Activated T-helper 17 cell treated with anti-CD3 and anti-CD28 coated beads, Interleukin-2, amount 50 U/mL, for 72 hours (primary cell): ENCODE measurements around the gene SMIM8. TPM values are rescaled to one million over a fixed set of nuclear protein-coding genes. Genes with fewer than 3 reads are reported as not detected.

Experiments
- ATAC-seq: fragments of 150-1000 bp; cut with Tn5 transposase; replicated peaks from 2 replicates; pipeline ENCODE4 v1.10.0; 2021; ENCODE audit warnings: mild to moderate bottlenecking, moderate library complexity
- H3K27ac Mint-ChIP-seq: one replicate; pipeline ENCODE4 v1.8.0; 2022; ENCODE audit warnings: mixed read lengths
- H3K27me3 Mint-ChIP-seq: one replicate; pipeline ENCODE4 v1.8.0; 2022; ENCODE audit warnings: mixed read lengths
- H3K36me3 Mint-ChIP-seq: one replicate; pipeline ENCODE4 v1.8.0; 2022; ENCODE audit warnings: low read depth, mild to moderate bottlenecking, mixed read lengths
- H3K4me1 Mint-ChIP-seq: one replicate; pipeline ENCODE4 v1.8.0; 2022; ENCODE audit warnings: mixed read lengths
- H3K4me3 Mint-ChIP-seq: one replicate; pipeline ENCODE4 v1.8.0; 2022; ENCODE audit warnings: mild to moderate bottlenecking, mixed read lengths
- H3K9me3 Mint-ChIP-seq: one replicate; pipeline ENCODE4 v1.8.0; 2022; ENCODE audit warnings: mixed read lengths
- total RNA-seq, 2 donors: library from RNA; stranded (reverse); gene quantifications; one replicate each; pipeline ENCODE4 v1.2.3, GENCODE V29; 2022

Gene SMIM8
- total RNA-seq, 2 donors from 2014 or later = 5.0 to 6.2 TPM

DNA sequence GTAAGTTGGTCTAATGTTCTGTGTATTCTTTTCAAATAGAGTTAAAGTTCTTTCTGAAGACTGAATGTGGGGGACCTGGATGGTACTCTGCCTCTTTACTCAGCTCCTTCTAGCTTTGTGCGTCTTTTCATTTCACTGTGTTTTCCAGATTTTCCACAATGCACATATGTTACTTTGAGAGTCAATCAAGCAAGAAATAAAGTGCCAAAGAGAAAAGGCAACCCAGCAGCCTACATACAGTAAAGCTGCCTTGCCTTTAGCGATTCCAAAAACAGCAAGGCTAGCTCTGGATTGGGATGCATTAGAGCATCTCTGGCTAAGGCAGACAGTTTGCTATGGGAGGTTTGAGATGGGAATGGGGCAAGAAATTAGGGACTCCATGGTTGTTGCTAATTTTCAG, 27.5 kb downstream of the SMIM8 start:
- Mint-ChIP-seq H3K27me3 (no peaks in the 10 kb centered on the region), H3K4me1 (no peaks in the 10 kb centered on the region), H3K4me3 (no peak overlapping the region), H3K27ac (no peak overlapping the region), H3K36me3 (no peaks in the 10 kb centered on the region), H3K9me3 (no peaks in the 10 kb centered on the region)
- no peak for ATAC-seq

DNA sequence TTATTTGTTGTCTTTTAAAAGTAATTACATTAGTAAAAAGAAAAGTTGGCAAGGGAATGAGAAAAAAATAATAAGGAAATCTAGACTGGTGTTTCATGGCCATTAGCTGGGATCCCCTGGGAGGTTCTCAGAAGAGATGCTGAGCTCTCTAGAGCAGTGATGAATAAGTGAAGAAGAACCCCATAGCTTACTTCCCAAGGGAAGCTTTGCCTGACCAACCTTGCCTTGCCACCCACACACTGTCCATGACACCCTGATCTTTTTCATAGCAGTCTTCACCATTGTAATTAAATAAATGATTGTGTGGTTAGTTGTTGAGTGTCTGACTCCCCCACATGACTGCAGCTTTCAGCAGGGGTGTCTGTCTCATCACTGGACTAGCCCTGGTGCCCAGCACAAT, 28.1 kb downstream of the SMIM8 start:
- no peaks in the 10 kb centered on the region for H3K4me1 Mint-ChIP-seq
- H3K9me3 Mint-ChIP-seq = no peaks in the 10 kb centered on the region
- no peaks in the 10 kb centered on the region for H3K27me3 Mint-ChIP-seq
- no peak overlapping the region for H3K27ac Mint-ChIP-seq
- H3K4me3 Mint-ChIP-seq = no peak overlapping the region
- H3K36me3 Mint-ChIP-seq = no peaks in the 10 kb centered on the region
- ATAC-seq = no peak

- H3K27me3 Mint-ChIP-seq = no peaks in the 10 kb centered on the region
- ATAC-seq = no peak
- no peaks in the 10 kb centered on the region for H3K36me3 Mint-ChIP-seq
- no peak overlapping the region for H3K4me3 Mint-ChIP-seq
- no peaks in the 10 kb centered on the region for H3K9me3 Mint-ChIP-seq
- no peak overlapping the region for H3K27ac Mint-ChIP-seq
- H3K4me1 Mint-ChIP-seq = no peaks in the 10 kb centered on the region
Measured at GRCh38 chr6:87351583-87351982, 29.2 kb downstream of the SMIM8 start.

GRCh38 chr6:87356181-87356580, 33.8 kb downstream of the SMIM8 start:
- Mint-ChIP-seq H3K4me1 (no peaks in the 10 kb centered on the region), H3K4me3 (no peak overlapping the region), H3K27ac (no peak overlapping the region), H3K9me3 (no peaks in the 10 kb centered on the region), H3K36me3 (no peaks in the 10 kb centered on the region), H3K27me3 (no peaks in the 10 kb centered on the region)
- ATAC-seq = no peak

- no peaks in the 10 kb centered on the region for H3K9me3 Mint-ChIP-seq
- H3K36me3 Mint-ChIP-seq = no peaks in the 10 kb centered on the region
- H3K4me1 Mint-ChIP-seq = no peaks in the 10 kb centered on the region
- H3K27ac Mint-ChIP-seq = no peak overlapping the region
- H3K4me3 Mint-ChIP-seq = no peak overlapping the region
- no peaks in the 10 kb centered on the region for H3K27me3 Mint-ChIP-seq
- no peak for ATAC-seq
Measured at GRCh38 chr6:87357479-87358196, 35.2 kb downstream of the SMIM8 start.

DNA sequence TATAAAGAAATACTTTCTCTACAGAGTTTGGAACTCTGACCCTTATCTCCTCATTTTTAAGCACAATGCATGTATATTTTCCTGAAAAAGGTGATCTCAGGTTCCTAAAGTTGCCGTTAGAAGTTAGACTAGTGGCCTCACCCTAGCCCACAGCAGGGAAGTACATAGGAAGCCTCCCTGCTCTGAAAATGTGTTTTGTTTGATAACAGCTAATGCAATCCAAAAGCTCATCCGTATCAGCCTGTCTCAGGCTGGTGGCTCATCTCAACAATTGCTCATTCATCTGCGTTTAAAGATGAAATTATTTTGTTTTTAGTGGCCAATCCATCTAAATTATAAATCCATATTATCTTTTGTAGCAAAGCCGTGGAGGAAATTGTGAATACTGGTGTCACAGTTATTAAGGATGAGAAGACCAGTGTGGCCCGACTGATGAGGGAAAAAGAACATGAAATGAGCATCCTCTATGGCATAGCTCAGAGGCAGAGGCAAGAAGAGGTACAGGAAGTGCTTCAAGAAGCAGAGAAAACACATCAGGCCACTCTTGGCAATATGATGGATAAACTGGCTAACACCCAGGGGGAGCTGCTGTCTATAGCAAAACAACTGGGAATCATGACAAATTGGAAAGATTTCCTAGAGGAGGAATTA, 42.3 kb downstream of the SMIM8 start:
- Mint-ChIP-seq H3K4me1 (no peaks in the 10 kb centered on the region), H3K27ac (no peak overlapping the region), H3K27me3 (no peaks in the 10 kb centered on the region), H3K4me3 (no peak overlapping the region), H3K36me3 (no peaks in the 10 kb centered on the region), H3K9me3 (no peaks in the 10 kb centered on the region)
- no peak for ATAC-seq

DNA sequence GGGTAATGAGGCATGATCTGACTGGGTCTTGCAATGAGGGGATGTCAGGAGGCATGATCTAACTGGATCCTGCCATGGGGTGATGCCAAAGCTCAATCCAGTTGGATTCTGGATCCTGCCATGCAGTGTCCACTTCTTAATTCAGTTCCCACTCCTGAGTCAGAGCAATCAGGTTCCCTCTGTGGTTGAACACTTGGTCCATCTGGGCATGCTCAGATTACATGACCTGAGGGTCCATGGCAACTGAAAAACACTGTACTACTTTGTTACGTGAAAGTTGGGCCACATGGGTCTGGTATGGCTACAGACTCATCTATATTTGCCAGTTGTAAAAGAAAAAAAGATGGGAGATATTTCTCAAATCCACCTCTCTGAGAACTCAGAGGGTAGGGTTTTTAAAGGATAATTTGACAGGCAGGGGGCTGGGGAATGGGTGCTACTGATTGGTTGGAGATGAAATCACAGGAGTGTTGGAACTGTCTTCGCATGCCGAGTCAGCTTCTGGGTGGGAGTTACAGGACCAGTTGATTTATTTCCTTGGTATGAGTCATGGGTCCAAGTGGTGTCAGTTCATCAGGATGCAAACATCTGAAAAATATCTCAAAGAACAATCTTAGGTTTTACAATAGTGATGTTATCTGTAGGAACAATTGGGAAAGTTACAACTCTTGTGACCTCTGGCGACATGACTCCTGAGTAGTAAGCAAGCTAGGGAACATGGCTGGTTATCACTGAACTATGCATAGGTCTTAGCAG, 43.9 kb downstream of the SMIM8 start:
- H3K4me1 Mint-ChIP-seq = no peaks in the 10 kb centered on the region
- H3K36me3 Mint-ChIP-seq = no peaks in the 10 kb centered on the region
- no peaks in the 10 kb centered on the region for H3K9me3 Mint-ChIP-seq
- no peaks in the 10 kb centered on the region for H3K27me3 Mint-ChIP-seq
- no peak overlapping the region for H3K4me3 Mint-ChIP-seq
- ATAC-seq = no peak
- no peak overlapping the region for H3K27ac Mint-ChIP-seq

GRCh38 chr6:87366899-87367298, 44.5 kb downstream of the SMIM8 start:
- Mint-ChIP-seq H3K27ac (no peak overlapping the region), H3K27me3 (no peaks in the 10 kb centered on the region), H3K4me3 (no peak overlapping the region), H3K9me3 (no peaks in the 10 kb centered on the region), H3K4me1 (no peaks in the 10 kb centered on the region), H3K36me3 (no peaks in the 10 kb centered on the region)
- ATAC-seq = no peak

DNA sequence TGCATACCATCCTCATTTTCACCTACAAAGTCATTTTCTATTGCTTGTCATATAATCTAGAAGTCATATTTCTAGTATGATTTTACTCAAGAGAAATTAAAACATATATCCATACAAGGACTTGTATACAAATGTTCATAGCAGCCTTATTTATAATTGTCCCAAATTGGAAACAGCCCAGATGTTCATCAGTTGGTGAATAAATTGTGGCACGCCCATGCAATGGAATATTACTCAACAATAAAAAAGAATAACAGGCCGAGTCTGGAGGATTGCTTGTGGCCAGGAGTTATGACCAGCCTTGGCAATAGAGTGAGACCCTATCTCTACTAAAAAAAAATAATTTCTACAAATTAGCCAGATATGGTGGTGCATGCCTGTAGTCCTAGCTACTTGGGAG, 51.0 kb downstream of the SMIM8 start:
- Mint-ChIP-seq H3K36me3 (no peaks in the 10 kb centered on the region), H3K9me3 (no peaks in the 10 kb centered on the region), H3K4me3 (no peak overlapping the region), H3K27me3 (no peaks in the 10 kb centered on the region), H3K4me1 (no peaks in the 10 kb centered on the region), H3K27ac (no peak overlapping the region)
- no peak for ATAC-seq

DNA sequence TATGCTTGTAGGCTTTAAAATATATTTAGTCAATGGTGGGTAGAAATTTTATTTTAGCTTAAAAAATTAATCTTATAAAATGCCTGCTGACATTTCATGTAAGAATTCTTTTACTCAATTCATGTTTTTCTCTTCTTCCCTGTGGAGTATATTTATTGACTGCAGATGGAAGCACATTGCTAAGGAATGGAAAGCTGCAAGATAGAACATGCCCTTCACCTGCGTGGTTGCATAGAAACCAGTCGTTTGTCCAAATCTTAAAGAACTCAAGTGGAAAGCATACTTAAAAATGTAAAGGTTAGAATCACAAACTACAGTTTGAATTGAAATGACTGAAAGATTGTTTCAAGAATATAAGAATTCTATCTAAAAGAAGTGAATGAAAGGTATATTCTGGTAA, 52.9 kb downstream of the SMIM8 start:
- H3K4me1 Mint-ChIP-seq = no peaks in the 10 kb centered on the region
- ATAC-seq = no peak
- H3K9me3 Mint-ChIP-seq = no peaks in the 10 kb centered on the region
- H3K27me3 Mint-ChIP-seq = no peaks in the 10 kb centered on the region
- no peak overlapping the region for H3K4me3 Mint-ChIP-seq
- H3K36me3 Mint-ChIP-seq = no peaks in the 10 kb centered on the region
- no peak overlapping the region for H3K27ac Mint-ChIP-seq

GRCh38 chr6:87376643-87377042, 54.3 kb downstream of the SMIM8 start:
- ATAC-seq = no peak
- Mint-ChIP-seq H3K4me1 (no peaks in the 10 kb centered on the region), H3K9me3 (no peaks in the 10 kb centered on the region)

GRCh38 chr6:87378947-87379346, 56.6 kb downstream of the SMIM8 start:
- H3K27ac Mint-ChIP-seq = no peak overlapping the region
- H3K9me3 Mint-ChIP-seq = no peaks in the 10 kb centered on the region
- no peaks in the 10 kb centered on the region for H3K36me3 Mint-ChIP-seq
- H3K4me3 Mint-ChIP-seq = no peak overlapping the region
- no peak for ATAC-seq
- H3K27me3 Mint-ChIP-seq = no peaks in the 10 kb centered on the region
- no peaks in the 10 kb centered on the region for H3K4me1 Mint-ChIP-seq

More at GRCh38 chr6:87376643-87377042, 54.3 kb downstream of the SMIM8 start:
- H3K27me3 Mint-ChIP-seq = no peaks in the 10 kb centered on the region
- H3K27ac Mint-ChIP-seq = no peak overlapping the region
- H3K36me3 Mint-ChIP-seq = no peaks in the 10 kb centered on the region
- H3K4me3 Mint-ChIP-seq = no peak overlapping the region

- Mint-ChIP-seq H3K36me3 (no peaks in the 10 kb centered on the region), H3K4me1 (no peaks in the 10 kb centered on the region), H3K4me3 (no peak overlapping the region), H3K27ac (no peak overlapping the region), H3K27me3 (no peaks in the 10 kb centered on the region), H3K9me3 (no peaks in the 10 kb centered on the region)
- no peak for ATAC-seq
Measured at GRCh38 chr6:87382861-87383260, 60.5 kb downstream of the SMIM8 start.

DNA sequence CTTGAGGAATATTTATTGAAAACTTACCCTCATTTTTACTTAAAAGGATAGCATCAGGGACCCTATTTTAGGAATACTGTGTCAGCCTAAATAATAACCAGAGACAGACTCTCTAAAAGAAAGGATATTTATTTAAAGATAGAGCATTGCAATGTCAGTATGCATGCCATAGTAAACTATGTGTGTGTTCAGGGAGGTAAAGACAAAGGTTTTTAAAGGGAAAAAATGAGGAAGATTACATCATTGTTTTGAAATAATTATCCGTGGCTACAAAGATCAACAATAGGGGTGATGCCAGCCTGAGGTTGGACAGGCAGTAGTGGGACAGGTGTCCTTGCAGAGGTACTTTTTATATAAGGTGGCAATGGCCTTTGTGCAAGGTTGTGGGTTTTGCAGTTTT, 61.6 kb downstream of the SMIM8 start:
- ATAC-seq = no peak
- H3K36me3 Mint-ChIP-seq = no peaks in the 10 kb centered on the region

GRCh38 chr6:87384449-87384848, 62.1 kb downstream of the SMIM8 start:
- Mint-ChIP-seq H3K4me3 (no peak overlapping the region), H3K9me3 (no peaks in the 10 kb centered on the region), H3K36me3 (no peaks in the 10 kb centered on the region), H3K27me3 (no peaks in the 10 kb centered on the region), H3K4me1 (no peaks in the 10 kb centered on the region), H3K27ac (no peak overlapping the region)
- no peak for ATAC-seq

More for the DNA sequence above, 61.6 kb downstream of the SMIM8 start:
- H3K27ac Mint-ChIP-seq = no peak overlapping the region
- no peaks in the 10 kb centered on the region for H3K9me3 Mint-ChIP-seq
- no peaks in the 10 kb centered on the region for H3K27me3 Mint-ChIP-seq
- H3K4me3 Mint-ChIP-seq = no peak overlapping the region
- no peaks in the 10 kb centered on the region for H3K4me1 Mint-ChIP-seq
